ENCODE measurements around the gene SLC1A3.

The SLC1A3 gene

DNA sequence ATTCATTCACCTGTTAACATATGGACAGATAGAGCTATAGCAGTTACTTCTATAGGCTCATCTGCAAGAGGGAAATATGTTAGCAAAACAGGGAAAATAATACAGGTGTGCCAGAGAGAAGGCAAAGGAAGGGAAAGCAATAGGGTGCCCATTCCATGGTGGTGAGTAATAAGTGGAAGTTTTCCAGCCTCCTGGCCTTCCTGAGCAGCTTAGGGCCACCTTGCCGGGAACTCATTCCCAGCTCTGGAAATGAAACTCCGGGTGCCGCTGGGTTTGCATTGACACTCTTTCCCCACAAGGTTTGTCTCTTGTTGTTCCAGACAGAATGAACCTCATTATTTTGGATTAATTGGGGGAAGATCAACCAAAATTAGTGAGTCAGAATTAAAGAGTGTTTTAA lies 58.4 kb downstream of the SLC1A3 start:
- H4K20me1 ChIP-seq (ENCODE audit: insufficient read depth, low read length): no peaks in the 10 kb centered on the region
- no peak overlapping the region for H3K4me3 ChIP-seq (ENCODE audit: low read length)
- DNase-seq: no peak
- H3K27ac ChIP-seq (ENCODE audit: low read length): no peak overlapping the region
- no peaks in the 10 kb centered on the region for H3K27me3 ChIP-seq (replicated peaks; ENCODE audit: insufficient read depth, low read length)
- no peaks in the 10 kb centered on the region for H3K9me3 ChIP-seq (replicated peaks; ENCODE audit: insufficient read depth, low read length)
- no peaks in the 10 kb centered on the region for H3F3A ChIP-seq (ENCODE audit: insufficient read depth, low read length)
- no peak overlapping the region for H2AFZ ChIP-seq (ENCODE audit: low read length)
- no peaks in the 10 kb centered on the region for H3K79me2 ChIP-seq (ENCODE audit: low read length)
- TF ChIP-seq EZH2phosphoT487 (IDR thresholded peaks at IDR 0.05; ENCODE audit: low read length): no peak
- TF ChIP-seq, protein P1, sequence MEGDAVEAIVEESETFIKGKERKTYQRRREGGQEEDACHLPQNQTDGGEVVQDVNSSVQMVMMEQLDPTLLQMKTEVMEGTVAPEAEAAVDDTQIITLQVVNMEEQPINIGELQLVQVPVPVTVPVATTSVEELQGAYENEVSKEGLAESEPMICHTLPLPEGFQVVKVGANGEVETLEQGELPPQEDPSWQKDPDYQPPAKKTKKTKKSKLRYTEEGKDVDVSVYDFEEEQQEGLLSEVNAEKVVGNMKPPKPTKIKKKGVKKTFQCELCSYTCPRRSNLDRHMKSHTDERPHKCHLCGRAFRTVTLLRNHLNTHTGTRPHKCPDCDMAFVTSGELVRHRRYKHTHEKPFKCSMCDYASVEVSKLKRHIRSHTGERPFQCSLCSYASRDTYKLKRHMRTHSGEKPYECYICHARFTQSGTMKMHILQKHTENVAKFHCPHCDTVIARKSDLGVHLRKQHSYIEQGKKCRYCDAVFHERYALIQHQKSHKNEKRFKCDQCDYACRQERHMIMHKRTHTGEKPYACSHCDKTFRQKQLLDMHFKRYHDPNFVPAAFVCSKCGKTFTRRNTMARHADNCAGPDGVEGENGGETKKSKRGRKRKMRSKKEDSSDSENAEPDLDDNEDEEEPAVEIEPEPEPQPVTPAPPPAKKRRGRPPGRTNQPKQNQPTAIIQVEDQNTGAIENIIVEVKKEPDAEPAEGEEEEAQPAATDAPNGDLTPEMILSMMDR (IDR thresholded peaks at IDR 0.05; ENCODE audit: low read length): no peak
- TF ChIP-seq EZH2 (optimal IDR thresholded peaks at IDR 0.05; ENCODE audit: low read depth, low read length): no peak
- H3K36me3 ChIP-seq (replicated peaks; ENCODE audit: insufficient read depth, low read length): no peaks in the 10 kb centered on the region
- H3K9me2 ChIP-seq (replicated peaks; ENCODE audit: insufficient read depth, low read length): no peaks in the 10 kb centered on the region
- H3K4me1 ChIP-seq (ENCODE audit: low read length): no peaks in the 10 kb centered on the region
- no peak overlapping the region for H3K9ac ChIP-seq (ENCODE audit: low read length)
- H3K4me2 ChIP-seq (ENCODE audit: low read depth, low read length): no peak overlapping the region

DNA sequence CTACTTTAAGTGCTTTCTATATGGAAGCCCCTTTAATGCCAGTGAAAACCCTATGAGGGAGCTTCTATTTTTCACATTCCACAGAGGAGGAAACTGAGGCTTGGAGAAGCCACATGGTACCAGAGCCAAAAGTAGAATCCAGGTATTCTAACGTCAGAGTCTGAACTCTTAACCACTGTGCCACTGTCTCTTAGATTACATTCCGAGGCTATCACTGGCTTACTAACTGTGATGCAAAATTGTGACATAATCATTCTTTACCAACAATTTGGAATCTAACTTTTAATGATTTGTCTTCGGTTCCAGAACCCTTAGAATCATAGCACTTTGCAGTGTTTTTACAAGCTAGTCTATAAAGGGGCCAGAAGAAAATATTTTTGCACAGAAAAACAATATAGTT lies 59.2 kb downstream of the SLC1A3 start:
- no peaks in the 10 kb centered on the region for H3K9me3 ChIP-seq (replicated peaks; ENCODE audit: insufficient read depth, low read length)
- no peaks in the 10 kb centered on the region for H3K9me2 ChIP-seq (replicated peaks; ENCODE audit: insufficient read depth, low read length)
- no peak overlapping the region for H3K4me2 ChIP-seq (ENCODE audit: low read depth, low read length)

DNA sequence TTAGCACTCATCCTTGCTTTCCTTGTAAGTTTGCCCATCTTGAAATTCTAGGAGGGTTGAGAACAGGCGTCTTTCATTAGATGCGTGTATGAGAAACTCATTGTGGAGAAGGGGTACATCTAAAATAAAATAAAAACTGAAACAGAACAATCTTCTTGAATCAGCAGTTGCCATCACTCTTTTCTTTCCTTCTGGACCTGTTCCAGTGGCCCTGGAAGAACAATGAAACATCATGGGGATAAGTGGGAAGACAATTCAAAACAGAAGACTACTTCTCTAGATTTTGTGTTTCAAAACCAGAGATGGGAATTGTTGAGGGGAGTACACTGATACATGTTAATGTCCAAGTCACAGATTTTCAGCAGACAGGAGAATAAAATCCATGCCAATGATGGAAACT lies 59.9 kb downstream of the SLC1A3 start:
- no peaks in the 10 kb centered on the region for H3K4me1 ChIP-seq (ENCODE audit: low read length)
- H3K9ac ChIP-seq (ENCODE audit: low read length): no peak overlapping the region
- H3K36me3 ChIP-seq (replicated peaks; ENCODE audit: insufficient read depth, low read length): no peaks in the 10 kb centered on the region
- DNase-seq: no peak
- H3K9me2 ChIP-seq (replicated peaks; ENCODE audit: insufficient read depth, low read length): no peaks in the 10 kb centered on the region
- H3K27ac ChIP-seq (ENCODE audit: low read length): no peak overlapping the region
- H3F3A ChIP-seq (ENCODE audit: insufficient read depth, low read length): no peaks in the 10 kb centered on the region
- no peak overlapping the region for H3K4me2 ChIP-seq (ENCODE audit: low read depth, low read length)
- TF ChIP-seq EZH2phosphoT487 (IDR thresholded peaks at IDR 0.05; ENCODE audit: low read length) (no peak), EZH2 (optimal IDR thresholded peaks at IDR 0.05; ENCODE audit: low read depth, low read length) (no peak)
- TF ChIP-seq, protein P1 (IDR thresholded peaks at IDR 0.05; ENCODE audit: low read length): no peak
- no peaks in the 10 kb centered on the region for H3K9me3 ChIP-seq (replicated peaks; ENCODE audit: insufficient read depth, low read length)
- H3K27me3 ChIP-seq (replicated peaks; ENCODE audit: insufficient read depth, low read length): no peaks in the 10 kb centered on the region
- no peaks in the 10 kb centered on the region for H3K79me2 ChIP-seq (ENCODE audit: low read length)
- no peak overlapping the region for H3K4me3 ChIP-seq (ENCODE audit: low read length)
- H4K20me1 ChIP-seq (ENCODE audit: insufficient read depth, low read length): no peaks in the 10 kb centered on the region
- H2AFZ ChIP-seq (ENCODE audit: low read length): no peak overlapping the region

More for the DNA sequence above, 59.2 kb downstream of the SLC1A3 start:
- Histone ChIP-seq H3K4me1 (ENCODE audit: low read length) (no peaks in the 10 kb centered on the region), H3F3A (ENCODE audit: insufficient read depth, low read length) (no peaks in the 10 kb centered on the region), H3K27me3 (replicated peaks; ENCODE audit: insufficient read depth, low read length) (no peaks in the 10 kb centered on the region), H3K9ac (ENCODE audit: low read length) (no peak overlapping the region), H4K20me1 (ENCODE audit: insufficient read depth, low read length) (no peaks in the 10 kb centered on the region), H3K36me3 (replicated peaks; ENCODE audit: insufficient read depth, low read length) (no peaks in the 10 kb centered on the region), H3K79me2 (ENCODE audit: low read length) (no peaks in the 10 kb centered on the region), H3K27ac (ENCODE audit: low read length) (no peak overlapping the region), H2AFZ (ENCODE audit: low read length) (no peak overlapping the region), H3K4me3 (ENCODE audit: low read length) (no peak overlapping the region)
- DNase-seq: no peak
- TF ChIP-seq EZH2 (optimal IDR thresholded peaks at IDR 0.05; ENCODE audit: low read depth, low read length): no peak
- TF ChIP-seq, protein P1 (IDR thresholded peaks at IDR 0.05; ENCODE audit: low read length): no peak
- TF ChIP-seq EZH2phosphoT487 (IDR thresholded peaks at IDR 0.05; ENCODE audit: low read length): no peak
